Measurements from ENCODE around the gene RIT1. TPM values are rescaled to one million over a fixed set of nuclear protein-coding genes. Genes with fewer than 3 reads are reported as not detected.

The RIT1 gene
- total RNA-seq, 2 experiments from 2014 or later, result 21.6 to 24.1 TPM

- H3K27ac Mint-ChIP-seq, result peak overlapping the region; percentile 90
- peak overlapping the region; percentile 43 for H3K4me3 Mint-ChIP-seq
- no peak for TF ChIP-seq CTCF (IDR thresholded peaks at IDR 0.05)
- no peaks in the 10 kb centered on the region for H3K9me3 Mint-ChIP-seq
- DNase-seq, result peak; percentile 23
- ATAC-seq, result peak; percentile 96
- ChIA-PET POLR2A (interaction anchor here (1.1 to 1.2 kb wide), 2 partner anchors 9 to 12 kb away, joined by 3 to 4 read pairs; partner anchors contain the start of genes GON4L and SYT11), CTCF (interaction anchor here (1.5 kb wide), 1 partner anchor 9 kb away, joined by 3 read pairs; no protein-coding TSS in a partner anchor)
- H3K27me3 Mint-ChIP-seq, result no peaks in the 10 kb centered on the region
- intact Hi-C loops (cut with micrococcal nuclease), result no loop called here
- peaks cover 49% of the 10 kb centered on the region for H3K4me1 Mint-ChIP-seq (ENCODE audit: low read depth)
- peaks cover 64% of the 10 kb centered on the region for H3K36me3 Mint-ChIP-seq (ENCODE audit: low read depth)
These were observed 63.2 kb downstream of the RIT1 start for GRCh38 chr1:155847823-155848529.

Small RNA genes lying within 50 kb of the gene (microRNA-seq; reads per million reads assigned to microRNA genes)
- 0.91 reads per million for gene MIR6738 (ENCODE audit: borderline microRNAs expressed, borderline replicate concordance)

Other genes starting within 250 kb of the RIT1 start
- 10 to 100 TPM; 56.2 to 60.5 TPM for gene YY1AP1, start 222.6 kb downstream of the RIT1 start, total RNA-seq
- gene DAP3, start 222.3 kb downstream of the RIT1 start, total RNA-seq, result 100 to 1,000 TPM; 160 to 173 TPM
- gene GON4L, start 54.1 kb downstream of the RIT1 start, total RNA-seq, result 10 to 100 TPM; 43.4 to 46.8 TPM
- 1 to 10 TPM; 8.7 to 9.2 TPM for gene SYT11, start 51.8 kb downstream of the RIT1 start, total RNA-seq
- 10 to 100 TPM; 68.1 to 71.3 TPM for gene KHDC4, start 23.1 kb upstream of the RIT1 start, total RNA-seq
- not detected for gene RXFP4, start 30.3 kb upstream of the RIT1 start, total RNA-seq
- gene ARHGEF2, start 67.2 kb upstream of the RIT1 start, total RNA-seq, result 100 to 1,000 TPM; 147 to 150 TPM
- 100 to 1,000 TPM; 148 to 150 TPM for gene SSR2, start 109.6 kb upstream of the RIT1 start, total RNA-seq
- gene UBQLN4, start 142.4 kb upstream of the RIT1 start, total RNA-seq, result 10 to 100 TPM; 36.9 to 39.8 TPM
- gene LAMTOR2, start 143.4 kb upstream of the RIT1 start, total RNA-seq, result 10 to 100 TPM; 48.9 to 49.4 TPM
- under 1 TPM; 0.49 to 0.63 TPM for gene RAB25, start 149.8 kb upstream of the RIT1 start, total RNA-seq
- under 1 TPM; 0.45 to 0.83 TPM for gene MEX3A, start 171.1 kb upstream of the RIT1 start, total RNA-seq
- 10 to 100 TPM; 51.8 to 56.6 TPM for gene LMNA, start 203.4 kb upstream of the RIT1 start, total RNA-seq
- gene SEMA4A, start 242.2 kb upstream of the RIT1 start, total RNA-seq, result 10 to 100 TPM; 23.8 to 24.7 TPM